Activated naive CD4-positive, alpha-beta T cell treated with anti-CD3 and anti-CD28 coated beads, Interleukin-2, amount 50 U/mL, for 24 hours (primary cell): Measurements from ENCODE around the gene SGK1.
"Not testable (repeated sequence)": the region's sequence is repeated elsewhere in the genome, so short reads cannot be mapped to it uniquely, and the experiment has no call there.

Source experiments
- H3K27ac Mint-ChIP-seq: one replicate; pipeline ENCODE4 v1.8.0; 2021; ENCODE audit warnings: mild to moderate bottlenecking, mixed read lengths
- H3K27me3 Mint-ChIP-seq: one replicate; pipeline ENCODE4 v1.8.0; 2021; ENCODE audit warnings: mixed read lengths
- H3K36me3 Mint-ChIP-seq: one replicate; pipeline ENCODE4 v1.8.0; 2021; ENCODE audit warnings: mixed read lengths
- H3K4me1 Mint-ChIP-seq: one replicate; pipeline ENCODE4 v1.8.0; 2021; ENCODE audit warnings: mixed read lengths
- H3K4me3 Mint-ChIP-seq: one replicate; pipeline ENCODE4 v1.8.0; 2021; ENCODE audit warnings: mild to moderate bottlenecking, mixed read lengths
- H3K9me3 Mint-ChIP-seq: one replicate; pipeline ENCODE4 v1.8.0; 2021; ENCODE audit warnings: mixed read lengths

Gene SGK1

GRCh38 chr6:134316733-134317431, 1.0 kb downstream of the SGK1 start:
- H3K27ac Mint-ChIP-seq: no peak overlapping the region
- no peaks in the 10 kb centered on the region for H3K9me3 Mint-ChIP-seq
- H3K4me3 Mint-ChIP-seq: peak overlapping the region; percentile 79
- peaks cover 21% of the 10 kb centered on the region for H3K4me1 Mint-ChIP-seq
- peaks cover 6% of the 10 kb centered on the region for H3K27me3 Mint-ChIP-seq
- H3K36me3 Mint-ChIP-seq: no peaks in the 10 kb centered on the region

DNA sequence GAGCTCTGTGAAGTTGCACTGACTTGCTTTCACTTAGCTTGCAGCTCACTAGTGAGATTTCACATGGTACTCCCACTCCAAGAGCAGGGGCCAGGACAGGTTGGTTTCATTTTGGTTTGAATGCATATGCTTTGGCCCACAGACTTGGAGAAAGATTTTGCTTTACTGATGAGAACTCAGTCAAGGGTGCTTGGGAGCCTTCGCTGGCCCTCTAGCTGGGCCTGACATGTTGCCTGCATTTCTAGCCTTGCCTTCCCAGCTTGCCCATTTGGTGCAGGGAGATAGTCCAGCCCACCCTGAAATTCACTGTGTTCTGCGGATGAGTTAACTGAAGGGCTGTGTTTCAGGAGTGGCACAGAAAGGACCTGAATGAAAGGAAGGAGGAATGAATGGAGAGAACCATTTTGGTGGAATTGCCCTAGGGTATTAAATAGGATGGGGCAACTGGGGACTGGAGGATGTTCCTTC, 1.9 kb downstream of the SGK1 start:
- H3K27me3 Mint-ChIP-seq: peaks cover 6% of the 10 kb centered on the region
- H3K9me3 Mint-ChIP-seq: no peaks in the 10 kb centered on the region
- peaks cover 21% of the 10 kb centered on the region for H3K4me1 Mint-ChIP-seq
- H3K36me3 Mint-ChIP-seq: no peaks in the 10 kb centered on the region
- H3K4me3 Mint-ChIP-seq: no peak overlapping the region
- no peak overlapping the region for H3K27ac Mint-ChIP-seq

- Mint-ChIP-seq H3K9me3 (no peaks in the 10 kb centered on the region), H3K27ac (no peak overlapping the region), H3K4me1 (peaks cover 21% of the 10 kb centered on the region), H3K27me3 (peaks cover 6% of the 10 kb centered on the region), H3K36me3 (no peaks in the 10 kb centered on the region), H3K4me3 (no peak overlapping the region)
Observed at GRCh38 chr6:134315189-134315588, 2.7 kb downstream of the SGK1 start.

DNA sequence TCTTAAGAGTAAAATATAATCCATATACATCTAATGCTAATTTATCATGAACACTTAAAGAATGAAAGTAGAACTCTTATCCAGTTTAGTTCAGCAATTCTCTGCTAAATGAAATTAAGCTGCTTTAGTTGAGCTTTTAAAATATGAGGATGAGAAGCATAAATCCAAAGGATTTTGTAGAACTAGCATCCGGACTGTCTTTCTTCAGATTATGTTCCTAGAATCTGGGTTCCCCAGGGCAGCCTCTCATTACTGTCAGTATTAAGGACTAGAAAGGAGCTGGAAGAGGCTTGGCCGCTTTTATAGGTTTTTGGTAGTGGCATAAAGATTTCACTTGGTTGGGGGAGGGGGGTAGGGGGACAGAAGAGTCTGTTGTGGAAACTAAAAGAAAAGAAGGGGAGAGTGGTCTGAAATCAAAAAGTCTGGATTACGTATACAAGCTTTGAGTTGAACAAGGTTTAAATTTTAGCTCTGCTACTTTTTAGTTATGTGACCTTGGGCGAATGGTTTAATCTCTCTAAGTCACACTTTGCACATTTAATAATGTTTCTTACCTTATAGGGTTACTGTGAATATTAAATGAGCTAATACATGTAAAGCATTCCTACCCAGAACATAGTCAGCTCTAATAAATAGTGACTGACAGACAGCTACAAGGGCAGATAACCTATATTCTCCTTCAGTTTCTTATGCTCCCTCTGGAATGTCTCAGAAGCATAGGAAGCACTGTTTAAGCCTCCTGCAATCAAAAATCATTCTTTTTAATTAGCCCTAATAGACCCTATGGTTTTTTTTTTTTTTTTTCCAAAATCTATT, 3.7 kb downstream of the SGK1 start:
- no peak overlapping the region for H3K4me3 Mint-ChIP-seq
- peaks cover 6% of the 10 kb centered on the region for H3K27me3 Mint-ChIP-seq
- H3K27ac Mint-ChIP-seq: no peak overlapping the region
- no peaks in the 10 kb centered on the region for H3K9me3 Mint-ChIP-seq
- H3K36me3 Mint-ChIP-seq: no peaks in the 10 kb centered on the region
- H3K4me1 Mint-ChIP-seq: peaks cover 21% of the 10 kb centered on the region

DNA sequence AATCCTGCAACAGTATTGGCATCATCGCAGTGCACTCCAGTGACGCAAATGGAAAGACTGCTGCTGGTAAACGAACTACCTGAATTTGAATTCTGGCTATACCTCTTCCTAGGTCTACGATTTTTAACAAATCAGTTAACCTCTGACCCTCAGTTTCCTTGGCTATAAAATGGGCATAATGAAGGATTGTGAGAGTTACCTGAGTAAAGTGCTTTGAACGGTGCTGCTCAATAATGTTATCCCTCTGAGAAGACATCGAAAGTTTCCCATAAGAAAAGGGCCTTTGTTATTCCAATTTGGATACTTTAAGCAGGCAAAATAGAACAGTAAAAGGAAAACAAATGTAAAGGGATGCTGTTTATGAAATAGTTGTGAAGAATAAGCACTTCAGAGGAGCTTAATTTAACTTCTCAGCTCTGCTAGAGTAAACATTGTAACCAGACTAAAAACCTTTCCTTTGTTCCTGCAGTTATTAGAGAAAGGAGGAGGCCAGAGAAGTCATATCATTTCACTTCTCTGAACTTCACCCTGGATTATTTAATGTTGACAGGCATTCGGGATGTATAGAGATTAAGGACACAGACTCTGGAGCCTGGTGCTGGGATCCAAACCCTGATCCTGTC, 5.8 kb downstream of the SGK1 start:
- H3K27ac Mint-ChIP-seq: no peak overlapping the region
- H3K36me3 Mint-ChIP-seq: no peaks in the 10 kb centered on the region
- no peaks in the 10 kb centered on the region for H3K9me3 Mint-ChIP-seq
- peaks cover 4% of the 10 kb centered on the region for H3K27me3 Mint-ChIP-seq
- no peak overlapping the region for H3K4me3 Mint-ChIP-seq
- H3K4me1 Mint-ChIP-seq: peaks cover 10% of the 10 kb centered on the region

DNA sequence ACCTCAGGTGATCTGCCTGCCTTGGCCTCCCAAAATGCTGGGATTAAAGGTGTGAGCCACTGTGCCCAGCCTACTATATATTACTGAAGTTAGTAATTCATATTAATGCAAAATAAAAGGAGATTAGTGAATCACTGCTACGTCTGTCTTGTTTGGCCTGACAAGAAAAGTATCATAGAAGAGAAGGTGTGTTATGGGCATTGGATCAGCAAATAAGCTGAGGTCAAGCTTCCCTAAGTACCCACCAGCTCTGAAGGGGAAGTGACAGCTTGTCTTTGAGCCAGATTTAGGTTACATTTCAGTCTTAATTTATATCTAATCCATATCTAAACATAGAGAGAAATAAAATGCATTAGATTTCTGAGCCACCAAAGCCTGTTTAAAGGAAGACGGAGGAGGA, 7.1 kb downstream of the SGK1 start:
- no peaks in the 10 kb centered on the region for H3K9me3 Mint-ChIP-seq
- no peak overlapping the region for H3K27ac Mint-ChIP-seq
- H3K4me1 Mint-ChIP-seq: peaks cover 5% of the 10 kb centered on the region
- H3K36me3 Mint-ChIP-seq: no peaks in the 10 kb centered on the region
- H3K4me3 Mint-ChIP-seq: no peak overlapping the region
- H3K27me3 Mint-ChIP-seq: no peaks in the 10 kb centered on the region

GRCh38 chr6:134309983-134310605, 7.8 kb downstream of the SGK1 start:
- Mint-ChIP-seq H3K4me3 (no peak overlapping the region), H3K27me3 (no peaks in the 10 kb centered on the region), H3K36me3 (no peaks in the 10 kb centered on the region), H3K27ac (peak overlapping the region; percentile 59), H3K9me3 (no peaks in the 10 kb centered on the region), H3K4me1 (peaks cover 5% of the 10 kb centered on the region)

- peaks cover 5% of the 10 kb centered on the region for H3K4me1 Mint-ChIP-seq
- H3K27me3 Mint-ChIP-seq: no peaks in the 10 kb centered on the region
- H3K36me3 Mint-ChIP-seq: no peaks in the 10 kb centered on the region
- H3K9me3 Mint-ChIP-seq: no peaks in the 10 kb centered on the region
- H3K4me3 Mint-ChIP-seq: no peak overlapping the region
- H3K27ac Mint-ChIP-seq: no peak overlapping the region
Observed at GRCh38 chr6:134309227-134309626, 8.7 kb downstream of the SGK1 start.

- H3K4me1 Mint-ChIP-seq: peaks cover 5% of the 10 kb centered on the region
- no peaks in the 10 kb centered on the region for H3K9me3 Mint-ChIP-seq
- no peak overlapping the region for H3K27ac Mint-ChIP-seq
- no peaks in the 10 kb centered on the region for H3K36me3 Mint-ChIP-seq
- H3K27me3 Mint-ChIP-seq: no peaks in the 10 kb centered on the region
- no peak overlapping the region for H3K4me3 Mint-ChIP-seq
Observed at GRCh38 chr6:134308800-134309199, 9.1 kb downstream of the SGK1 start.

DNA sequence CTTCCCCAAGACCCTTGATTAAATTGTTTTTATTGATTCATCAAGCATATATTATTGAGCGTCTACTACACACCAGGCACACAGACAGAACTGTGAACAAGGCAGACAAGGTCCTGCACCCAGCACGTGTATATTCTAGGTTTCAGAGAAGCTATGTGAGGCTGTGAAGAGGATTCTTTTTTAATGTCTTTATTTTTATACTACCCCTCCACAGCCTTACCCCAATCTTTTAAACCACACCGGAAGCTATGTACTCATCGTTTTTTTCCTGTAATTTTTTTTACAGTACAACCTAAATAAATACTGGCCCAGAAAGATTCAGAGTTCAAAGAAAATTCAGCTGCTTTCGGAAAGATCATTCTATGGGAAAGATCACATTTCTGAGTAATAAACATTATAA, 10.0 kb downstream of the SGK1 start:
- H3K9me3 Mint-ChIP-seq: no peaks in the 10 kb centered on the region
- H3K27ac Mint-ChIP-seq: no peak overlapping the region
- H3K4me3 Mint-ChIP-seq: no peak overlapping the region
- peaks cover 5% of the 10 kb centered on the region for H3K4me1 Mint-ChIP-seq
- H3K36me3 Mint-ChIP-seq: no peaks in the 10 kb centered on the region
- H3K27me3 Mint-ChIP-seq: no peaks in the 10 kb centered on the region

DNA sequence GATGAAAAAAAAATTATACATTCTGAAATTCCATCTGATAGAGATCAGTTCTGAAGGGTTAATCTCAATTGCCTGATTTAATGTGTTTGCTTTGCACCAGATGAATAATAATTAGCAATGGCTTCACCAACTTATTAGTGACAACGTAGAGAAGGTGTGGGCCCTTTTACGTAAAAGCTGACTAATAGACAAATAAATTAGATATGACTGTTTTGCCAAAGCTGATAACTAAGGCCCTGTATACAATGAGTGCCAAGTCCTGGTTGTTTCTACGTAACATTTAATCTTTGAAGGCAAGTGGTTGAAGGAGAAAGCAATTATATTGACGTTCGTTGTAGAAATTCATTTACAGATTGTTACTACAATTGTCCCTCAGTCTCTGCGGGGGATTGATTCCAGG, 10.8 kb downstream of the SGK1 start:
- Mint-ChIP-seq H3K27me3 (no peaks in the 10 kb centered on the region), H3K27ac (no peak overlapping the region), H3K9me3 (no peaks in the 10 kb centered on the region), H3K4me3 (no peak overlapping the region), H3K4me1 (peaks cover 5% of the 10 kb centered on the region), H3K36me3 (no peaks in the 10 kb centered on the region)

DNA sequence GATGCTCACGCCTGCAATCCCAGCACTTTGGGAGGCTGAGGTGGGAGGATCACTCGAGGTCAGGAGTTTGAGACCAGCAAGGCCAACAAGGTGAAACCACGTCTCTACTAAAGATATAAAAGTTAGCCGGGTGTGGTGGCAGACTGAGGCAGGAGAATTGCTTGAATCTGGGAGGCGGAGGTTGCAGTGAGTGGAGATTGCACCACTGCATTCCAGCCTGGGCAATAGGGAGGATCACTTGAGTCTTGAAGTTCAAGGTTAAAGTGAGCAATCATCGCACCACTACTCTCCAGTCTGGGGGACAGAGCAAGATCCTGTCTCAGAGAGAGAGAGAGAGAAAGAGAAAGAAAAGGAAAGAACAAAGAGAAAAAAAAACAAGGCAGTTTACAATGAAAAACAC, 13.5 kb downstream of the SGK1 start:
- peaks cover 17% of the 10 kb centered on the region for H3K4me1 Mint-ChIP-seq
- not testable (repeated sequence) for H3K36me3 Mint-ChIP-seq, H3K4me3 Mint-ChIP-seq, H3K27me3 Mint-ChIP-seq, H3K9me3 Mint-ChIP-seq
- peak overlapping the region; percentile 47 for H3K27ac Mint-ChIP-seq

DNA sequence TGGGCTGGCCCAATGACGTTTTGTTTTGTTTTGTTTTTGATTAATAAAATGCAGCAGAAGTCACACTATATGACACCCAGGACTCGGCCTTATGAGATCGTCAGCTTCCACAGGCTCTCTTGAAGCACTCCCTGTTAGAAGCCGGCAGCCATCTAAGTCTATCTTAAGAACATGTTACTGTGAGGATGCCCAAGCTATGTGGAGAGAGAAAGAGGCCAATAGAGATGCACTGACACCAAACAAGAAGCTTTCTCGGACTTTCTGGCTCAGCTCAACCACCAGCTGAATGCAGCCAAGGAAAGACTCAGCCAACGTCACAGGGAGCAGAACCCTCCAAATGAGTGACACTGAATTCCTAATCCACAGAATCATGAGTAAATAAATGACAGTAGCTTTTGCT, 14.0 kb downstream of the SGK1 start:
- Mint-ChIP-seq H3K4me1 (peaks cover 20% of the 10 kb centered on the region), H3K4me3 (no peak overlapping the region), H3K27ac (no peak overlapping the region), H3K9me3 (no peaks in the 10 kb centered on the region), H3K36me3 (peaks cover 3% of the 10 kb centered on the region), H3K27me3 (no peaks in the 10 kb centered on the region)

- Mint-ChIP-seq H3K36me3 (peaks cover 3% of the 10 kb centered on the region), H3K4me1 (peaks cover 15% of the 10 kb centered on the region)
Observed at GRCh38 chr6:134299236-134299635, 18.7 kb downstream of the SGK1 start.

GRCh38 chr6:134296762-134297161, 21.1 kb downstream of the SGK1 start:
- Mint-ChIP-seq H3K36me3 (peaks cover 3% of the 10 kb centered on the region), H3K9me3 (no peaks in the 10 kb centered on the region), H3K27me3 (no peaks in the 10 kb centered on the region), H3K4me1 (peaks cover 15% of the 10 kb centered on the region), H3K4me3 (no peak overlapping the region), H3K27ac (no peak overlapping the region)

More at GRCh38 chr6:134299236-134299635, 18.7 kb downstream of the SGK1 start:
- H3K9me3 Mint-ChIP-seq: no peaks in the 10 kb centered on the region
- H3K27me3 Mint-ChIP-seq: no peaks in the 10 kb centered on the region
- no peak overlapping the region for H3K4me3 Mint-ChIP-seq
- H3K27ac Mint-ChIP-seq: no peak overlapping the region
